Measurements from ENCODE around the gene DEPDC4. TPM values are rescaled to one million over a fixed set of nuclear protein-coding genes. Genes with fewer than 3 reads are reported as not detected.
"Not testable (repeated sequence)": the region's sequence is repeated elsewhere in the genome, so short reads cannot be mapped to it uniquely, and the experiment has no call there.

The DEPDC4 gene
- polyA plus RNA-seq, 2 of the 4 experiments (the other 2 are of a cell fraction) = 2.8 to 6.3 TPM

DNA sequence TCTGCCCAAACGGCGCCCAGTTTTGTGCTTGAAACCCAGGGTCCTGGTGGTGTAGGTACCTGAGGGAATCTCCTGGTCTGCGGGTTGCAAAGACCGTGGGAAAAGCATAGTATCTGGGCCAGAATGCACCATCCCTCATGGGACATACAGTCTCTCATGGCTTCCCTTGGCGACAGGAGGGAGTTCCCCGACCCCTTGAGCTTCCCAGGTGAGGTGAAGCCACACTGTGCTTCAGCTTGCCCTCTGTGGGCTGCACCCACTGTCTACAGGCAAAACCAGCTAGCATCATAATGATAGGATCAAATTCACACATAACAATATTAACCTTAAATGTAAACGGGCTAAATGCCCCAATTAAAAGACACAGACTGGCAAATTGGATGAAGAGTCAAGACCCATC is 37.5 kb upstream of the DEPDC4 start:
- ATAC-seq; DNase-seq (ENCODE audit: low read depth in 1 of 2, low spot score in 1 of 2); H3K4me1 ChIP-seq; H3K4me3 ChIP-seq; H3K27ac ChIP-seq; POLR2A ChIA-PET; H3K4me2 ChIP-seq; FAIRE-seq: not testable (repeated sequence)
- peaks cover 27% of the 10 kb centered on the region for H3K9me3 ChIP-seq
- CTCF ChIA-PET = interaction anchor here (1.0 kb wide), 1 partner anchor 70 kb away, joined by 4 read pairs; no protein-coding TSS in a partner anchor
- WGBS (ENCODE audit: missing lambda C conversion rate) = 98% methylated on average over 7 of the region's 7 CpGs

DNA sequence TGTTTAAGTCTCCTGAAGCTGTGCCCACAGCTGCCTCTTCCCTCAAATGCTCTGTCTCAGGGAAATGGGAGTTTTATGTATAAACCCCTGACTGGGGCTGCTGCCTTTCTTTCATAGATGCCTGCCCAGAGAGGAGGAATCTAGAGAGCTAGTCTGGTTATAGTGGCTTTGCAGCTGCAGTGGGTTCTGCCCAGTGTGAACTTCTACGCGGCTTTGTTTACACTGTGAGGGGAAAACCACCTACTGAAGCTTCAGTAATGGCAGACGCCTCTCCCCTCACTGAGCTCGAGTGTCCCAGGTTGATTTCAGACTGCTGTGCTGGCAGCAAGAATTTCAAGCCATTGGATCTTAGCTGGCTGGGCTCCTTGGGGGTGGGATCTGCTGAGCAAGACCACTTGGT is 37.0 kb upstream of the DEPDC4 start:
- ChIA-PET CTCF (interaction anchor here (0.9 to 1.0 kb wide), 2 partner anchors 19 to 69 kb away, joined by 3 to 4 read pairs; no protein-coding TSS in a partner anchor), POLR2A (no interaction called here)
- DNase-seq (ENCODE audit: low read depth in 1 of 2, low spot score in 1 of 2) (no peak), FAIRE-seq (no peak), ATAC-seq (no peak)
- Histone ChIP-seq H3K4me1 (no peaks in the 10 kb centered on the region), H3K9me3 (peaks cover 27% of the 10 kb centered on the region), H3K4me3 (no peak overlapping the region), H3K27ac (no peak overlapping the region), H3K4me2 (no peak overlapping the region)
- WGBS (ENCODE audit: missing lambda C conversion rate) = 97% methylated on average over 4 of the region's 4 CpGs
- TF ChIP-seq EP300 (IDR thresholded peaks at IDR 0.05) = no peak
- no peak for TF ChIP-seq CEBPB (IDR thresholded peaks at IDR 0.05)
- no peak for TF ChIP-seq JUN (IDR thresholded peaks at IDR 0.05)
- TF ChIP-seq RAD21 (conservative IDR thresholded peaks at IDR 0.05 in 1 of 2, IDR thresholded peaks at IDR 0.05 in 1 of 2) = no peak
- no peak for TF ChIP-seq GATA3 (IDR thresholded peaks at IDR 0.05; ENCODE audit: borderline replicate concordance)
- no peak for TF ChIP-seq SREBF2 (IDR thresholded peaks at IDR 0.05)
- no peak for TF ChIP-seq HDAC2 (IDR thresholded peaks at IDR 0.05)
- TF ChIP-seq, protein P1, sequence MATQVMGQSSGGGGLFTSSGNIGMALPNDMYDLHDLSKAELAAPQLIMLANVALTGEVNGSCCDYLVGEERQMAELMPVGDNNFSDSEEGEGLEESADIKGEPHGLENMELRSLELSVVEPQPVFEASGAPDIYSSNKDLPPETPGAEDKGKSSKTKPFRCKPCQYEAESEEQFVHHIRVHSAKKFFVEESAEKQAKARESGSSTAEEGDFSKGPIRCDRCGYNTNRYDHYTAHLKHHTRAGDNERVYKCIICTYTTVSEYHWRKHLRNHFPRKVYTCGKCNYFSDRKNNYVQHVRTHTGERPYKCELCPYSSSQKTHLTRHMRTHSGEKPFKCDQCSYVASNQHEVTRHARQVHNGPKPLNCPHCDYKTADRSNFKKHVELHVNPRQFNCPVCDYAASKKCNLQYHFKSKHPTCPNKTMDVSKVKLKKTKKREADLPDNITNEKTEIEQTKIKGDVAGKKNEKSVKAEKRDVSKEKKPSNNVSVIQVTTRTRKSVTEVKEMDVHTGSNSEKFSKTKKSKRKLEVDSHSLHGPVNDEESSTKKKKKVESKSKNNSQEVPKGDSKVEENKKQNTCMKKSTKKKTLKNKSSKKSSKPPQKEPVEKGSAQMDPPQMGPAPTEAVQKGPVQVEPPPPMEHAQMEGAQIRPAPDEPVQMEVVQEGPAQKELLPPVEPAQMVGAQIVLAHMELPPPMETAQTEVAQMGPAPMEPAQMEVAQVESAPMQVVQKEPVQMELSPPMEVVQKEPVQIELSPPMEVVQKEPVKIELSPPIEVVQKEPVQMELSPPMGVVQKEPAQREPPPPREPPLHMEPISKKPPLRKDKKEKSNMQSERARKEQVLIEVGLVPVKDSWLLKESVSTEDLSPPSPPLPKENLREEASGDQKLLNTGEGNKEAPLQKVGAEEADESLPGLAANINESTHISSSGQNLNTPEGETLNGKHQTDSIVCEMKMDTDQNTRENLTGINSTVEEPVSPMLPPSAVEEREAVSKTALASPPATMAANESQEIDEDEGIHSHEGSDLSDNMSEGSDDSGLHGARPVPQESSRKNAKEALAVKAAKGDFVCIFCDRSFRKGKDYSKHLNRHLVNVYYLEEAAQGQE (IDR thresholded peaks at IDR 0.05) = no peak
- TF ChIP-seq, protein P2, sequence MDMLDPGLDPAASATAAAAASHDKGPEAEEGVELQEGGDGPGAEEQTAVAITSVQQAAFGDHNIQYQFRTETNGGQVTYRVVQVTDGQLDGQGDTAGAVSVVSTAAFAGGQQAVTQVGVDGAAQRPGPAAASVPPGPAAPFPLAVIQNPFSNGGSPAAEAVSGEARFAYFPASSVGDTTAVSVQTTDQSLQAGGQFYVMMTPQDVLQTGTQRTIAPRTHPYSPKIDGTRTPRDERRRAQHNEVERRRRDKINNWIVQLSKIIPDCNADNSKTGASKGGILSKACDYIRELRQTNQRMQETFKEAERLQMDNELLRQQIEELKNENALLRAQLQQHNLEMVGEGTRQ (IDR thresholded peaks at IDR 0.05) = no peak
- TF ChIP-seq CHD4 (IDR thresholded peaks at IDR 0.05; ENCODE audit: borderline replicate concordance) = no peak
- TF ChIP-seq FOSL2 (IDR thresholded peaks at IDR 0.05) = no peak
- no peak for TF ChIP-seq FOSL2 (CRISPR knock-in tag; IDR thresholded peaks at IDR 0.05)
- TF ChIP-seq ESRRA (IDR thresholded peaks at IDR 0.05; ENCODE audit: borderline replicate concordance, low read length) = no peak

DNA sequence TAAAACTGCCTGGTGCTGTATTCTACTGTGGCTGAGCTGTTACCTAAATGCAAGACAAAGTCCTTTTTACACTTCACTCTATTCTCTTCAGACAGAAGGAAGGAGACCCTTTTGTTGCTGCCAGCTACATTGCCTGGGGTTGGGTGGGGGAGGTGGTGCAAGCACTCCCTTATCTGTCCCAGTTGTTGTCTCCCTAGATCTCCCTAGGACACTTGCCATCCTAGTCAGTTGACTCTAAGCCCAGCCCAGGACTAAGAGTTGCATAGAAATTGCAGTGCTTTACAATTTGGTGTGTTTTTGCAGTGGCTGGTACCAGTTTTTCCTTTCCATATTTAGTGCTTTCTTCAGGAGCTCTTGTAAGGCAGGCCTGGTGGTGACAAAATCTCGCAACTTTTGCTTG is 35.2 kb upstream of the DEPDC4 start:
- Histone ChIP-seq H3K4me2 (no peak overlapping the region), H3K4me3 (no peak overlapping the region), H3K4me1 (no peaks in the 10 kb centered on the region), H3K27ac (no peak overlapping the region), H3K9me3 (peaks cover 27% of the 10 kb centered on the region)
- ATAC-seq (no peak), FAIRE-seq (no peak), DNase-seq (ENCODE audit: low read depth in 1 of 2, low spot score in 1 of 2) (no peak)
- 91% methylated on average over 1 of the region's 1 CpG for WGBS (ENCODE audit: missing lambda C conversion rate)
- TF ChIP-seq CHD4 (IDR thresholded peaks at IDR 0.05; ENCODE audit: borderline replicate concordance) = no peak
- no peak for TF ChIP-seq GATA3 (IDR thresholded peaks at IDR 0.05; ENCODE audit: borderline replicate concordance)
- TF ChIP-seq JUN (IDR thresholded peaks at IDR 0.05) = no peak
- TF ChIP-seq, protein P1 (IDR thresholded peaks at IDR 0.05) = no peak
- TF ChIP-seq MAZ (IDR thresholded peaks at IDR 0.05; ENCODE audit: borderline replicate concordance, low read depth, low read length) = no peak
- TF ChIP-seq CBX8 (IDR thresholded peaks at IDR 0.05) = no peak
- TF ChIP-seq HEYL (CRISPR knock-in tag; IDR thresholded peaks at IDR 0.05) = no peak
- no peak for TF ChIP-seq RCOR1 (IDR thresholded peaks at IDR 0.05; ENCODE audit: low read depth, low read length)
- CTCF ChIA-PET = interaction anchor here (1.4 kb wide), 1 partner anchor 9 kb away, joined by 3 read pairs; no protein-coding TSS in a partner anchor
- POLR2A ChIA-PET = no interaction called here
